Suprapubic skin (tissue), 4 donors: ENCODE measurements around the gene SPTLC3.

Source experiments
- POLR2A ChIP-seq, 2 donors: fragments of 450-650 bp; IDR thresholded peaks; one replicate each; pipeline ENCODE4 v1.6.1; 2017; ENCODE audit warnings: antibody characterized with exemption in 2 of 2, mild to moderate bottlenecking in 2 of 2, moderate library complexity in 2 of 2
- POLR2AphosphoS5 ChIP-seq, 3 donors: sonication (generic); formaldehyde crosslinking; IDR thresholded peaks; one replicate each; pipeline ENCODE4 v1.6.1; 2017; ENCODE audit warnings: antibody characterized with exemption in 3 of 3

GRCh38 chr20:13082378-13082777 is 73.6 kb downstream of the SPTLC3 start:
- no peak for TF ChIP-seq POLR2A (IDR thresholded peaks at IDR 0.05)
- no peak for TF ChIP-seq POLR2AphosphoS5 (IDR thresholded peaks at IDR 0.05)
